Neural crest cell (in vitro differentiated cells): Measurements from ENCODE around the gene MYO15B. TPM values are rescaled to one million over a fixed set of nuclear protein-coding genes. Genes with fewer than 3 reads are reported as not detected.

Source experiments
- DNase-seq: peaks from one replicate; pipeline ENCODE4 v3.0.0; 2021; ENCODE audit warnings: low read depth, mixed read lengths, low spot score
- H3K27ac Mint-ChIP-seq: one replicate; pipeline ENCODE4 v1.8.0; 2021; ENCODE audit warnings: mild to moderate bottlenecking, mixed read lengths; ENCODE audit not compliant: unreplicated experiment
- H3K27me3 Mint-ChIP-seq: 2 replicates; pipeline ENCODE4 v1.8.0; 2021; ENCODE audit warnings: low read depth, mild to moderate bottlenecking, mixed read lengths
- H3K36me3 Mint-ChIP-seq: 2 replicates; pipeline ENCODE4 v1.8.0; 2021; ENCODE audit warnings: low read depth, mild to moderate bottlenecking, mixed read lengths
- H3K4me1 Mint-ChIP-seq: 2 replicates; pipeline ENCODE4 v1.8.0; 2021; ENCODE audit warnings: mixed read lengths
- H3K4me3 Mint-ChIP-seq: one replicate; pipeline ENCODE4 v1.8.0; 2021; ENCODE audit warnings: mild to moderate bottlenecking, mixed read lengths
- H3K9me3 Mint-ChIP-seq: 2 replicates; pipeline ENCODE4 v1.8.0; 2021; ENCODE audit warnings: mixed read lengths
- total RNA-seq: library from RNA; stranded (reverse); gene quantifications from 2 replicates; pipeline ENCODE4 v1.2.1, GENCODE V29; 2021
- TF ChIP-seq, protein P1 (sequence below): fragments of 200-600 bp; sonication (generic); conservative IDR thresholded peaks from 2 replicates; pipeline ENCODE4 v1.5.0; 2021; ENCODE audit warnings: antibody characterized with exemption, mild to moderate bottlenecking

Gene MYO15B
- total RNA-seq, 1 donor from 2014 or later = 23.7 TPM

DNA sequence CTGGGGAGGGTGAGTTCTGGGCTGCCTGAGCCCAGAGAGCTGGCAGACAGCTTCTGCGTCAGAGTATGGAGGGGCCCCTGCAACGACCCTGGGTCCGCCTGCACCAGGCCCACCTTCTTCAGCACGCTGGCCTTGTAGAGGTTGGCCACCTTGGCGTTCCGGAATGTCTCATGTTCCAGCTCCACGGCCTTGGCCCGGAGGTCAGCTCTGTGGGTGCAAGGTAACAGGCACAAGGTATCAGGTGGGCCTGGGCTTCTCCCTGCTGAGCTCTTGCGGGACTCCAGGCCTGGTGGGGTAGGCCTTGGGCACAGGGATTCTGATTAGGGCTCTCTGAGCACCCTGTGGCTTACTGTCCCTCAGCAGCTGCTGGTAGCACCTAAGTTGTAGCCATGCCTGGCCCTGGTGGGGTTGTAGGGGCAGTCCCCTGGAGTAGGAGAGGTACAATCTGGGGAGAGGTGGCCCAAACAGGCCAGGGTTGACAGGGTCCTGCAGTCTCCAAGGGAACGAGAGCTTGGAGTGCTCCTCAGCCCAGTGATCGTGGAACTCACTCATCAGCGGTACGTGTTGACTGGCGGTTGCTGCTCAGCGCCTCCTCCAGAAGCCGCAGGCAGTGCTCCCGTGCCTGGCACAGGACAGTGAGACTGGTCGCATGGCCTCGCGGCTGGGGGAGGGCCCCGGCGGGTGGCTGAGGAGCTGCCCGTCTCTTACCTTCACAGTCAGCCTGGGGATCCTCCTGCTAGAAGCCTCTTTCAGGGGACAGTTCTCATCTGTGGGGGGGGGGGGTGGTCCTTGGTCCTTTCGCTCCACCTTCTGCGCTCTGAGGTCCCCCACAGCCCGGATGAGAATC lies 42.7 kb downstream of the MYO15B start:
- H3K4me1 Mint-ChIP-seq = peaks cover 26% of the 10 kb centered on the region
- H3K9me3 Mint-ChIP-seq = no peaks in the 10 kb centered on the region
- no peak overlapping the region for H3K27ac Mint-ChIP-seq
- H3K36me3 Mint-ChIP-seq = no peaks in the 10 kb centered on the region
- TF ChIP-seq, protein P1, sequence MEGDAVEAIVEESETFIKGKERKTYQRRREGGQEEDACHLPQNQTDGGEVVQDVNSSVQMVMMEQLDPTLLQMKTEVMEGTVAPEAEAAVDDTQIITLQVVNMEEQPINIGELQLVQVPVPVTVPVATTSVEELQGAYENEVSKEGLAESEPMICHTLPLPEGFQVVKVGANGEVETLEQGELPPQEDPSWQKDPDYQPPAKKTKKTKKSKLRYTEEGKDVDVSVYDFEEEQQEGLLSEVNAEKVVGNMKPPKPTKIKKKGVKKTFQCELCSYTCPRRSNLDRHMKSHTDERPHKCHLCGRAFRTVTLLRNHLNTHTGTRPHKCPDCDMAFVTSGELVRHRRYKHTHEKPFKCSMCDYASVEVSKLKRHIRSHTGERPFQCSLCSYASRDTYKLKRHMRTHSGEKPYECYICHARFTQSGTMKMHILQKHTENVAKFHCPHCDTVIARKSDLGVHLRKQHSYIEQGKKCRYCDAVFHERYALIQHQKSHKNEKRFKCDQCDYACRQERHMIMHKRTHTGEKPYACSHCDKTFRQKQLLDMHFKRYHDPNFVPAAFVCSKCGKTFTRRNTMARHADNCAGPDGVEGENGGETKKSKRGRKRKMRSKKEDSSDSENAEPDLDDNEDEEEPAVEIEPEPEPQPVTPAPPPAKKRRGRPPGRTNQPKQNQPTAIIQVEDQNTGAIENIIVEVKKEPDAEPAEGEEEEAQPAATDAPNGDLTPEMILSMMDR = no peak
- DNase-seq = no peak
- H3K4me3 Mint-ChIP-seq = no peak overlapping the region
- no peaks in the 10 kb centered on the region for H3K27me3 Mint-ChIP-seq

DNA sequence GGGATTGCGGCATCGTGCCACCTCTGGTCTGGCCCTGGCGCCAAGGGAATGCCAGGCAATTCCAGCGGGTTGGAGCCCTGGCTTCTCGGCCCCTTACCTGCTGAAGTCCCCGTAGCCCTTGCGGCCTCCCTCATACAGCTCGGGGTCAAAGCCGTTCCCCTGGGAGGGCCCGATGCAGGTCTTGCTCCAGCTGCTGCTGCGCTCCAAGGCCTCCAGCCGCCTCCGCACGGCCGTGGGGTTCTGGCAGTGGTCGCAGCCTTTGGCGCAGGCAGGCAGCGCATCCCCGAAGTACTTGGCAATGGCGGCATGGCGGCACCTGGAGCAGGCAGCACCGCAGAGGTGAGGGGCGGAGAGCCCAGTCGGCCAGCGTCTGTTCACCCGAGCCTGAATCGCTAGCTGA lies 43.8 kb downstream of the MYO15B start:
- Mint-ChIP-seq H3K4me3 (no peak overlapping the region), H3K9me3 (no peaks in the 10 kb centered on the region), H3K4me1 (peaks cover 26% of the 10 kb centered on the region), H3K27me3 (no peaks in the 10 kb centered on the region), H3K27ac (no peak overlapping the region), H3K36me3 (no peaks in the 10 kb centered on the region)
- TF ChIP-seq, protein P1 = no peak
- DNase-seq = no peak

DNA sequence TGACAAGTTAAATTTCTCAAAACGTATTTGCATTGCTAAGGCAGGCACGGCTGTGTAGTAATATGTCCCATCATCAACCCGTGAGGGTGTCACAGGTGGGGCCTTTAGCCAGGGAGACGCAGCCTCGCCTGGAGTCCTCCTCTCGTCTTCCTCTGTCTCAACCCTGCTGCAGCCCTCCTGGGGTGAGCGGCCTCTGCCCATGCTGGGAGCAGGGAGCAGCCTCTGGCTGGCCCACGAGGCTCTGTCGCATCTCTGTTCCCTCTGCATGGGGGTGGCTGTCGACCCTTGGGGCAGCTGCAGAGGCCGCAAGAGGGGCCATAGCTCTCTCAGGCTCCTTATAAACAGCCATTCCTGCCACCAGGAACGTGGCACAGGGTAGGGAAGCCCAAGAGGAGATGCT lies 44.8 kb downstream of the MYO15B start:
- Mint-ChIP-seq H3K9me3 (no peaks in the 10 kb centered on the region), H3K36me3 (no peaks in the 10 kb centered on the region), H3K27me3 (no peaks in the 10 kb centered on the region), H3K4me1 (peaks cover 26% of the 10 kb centered on the region), H3K27ac (peak overlapping the region; percentile 21), H3K4me3 (no peak overlapping the region)
- DNase-seq = no peak
- TF ChIP-seq, protein P1 = no peak

DNA sequence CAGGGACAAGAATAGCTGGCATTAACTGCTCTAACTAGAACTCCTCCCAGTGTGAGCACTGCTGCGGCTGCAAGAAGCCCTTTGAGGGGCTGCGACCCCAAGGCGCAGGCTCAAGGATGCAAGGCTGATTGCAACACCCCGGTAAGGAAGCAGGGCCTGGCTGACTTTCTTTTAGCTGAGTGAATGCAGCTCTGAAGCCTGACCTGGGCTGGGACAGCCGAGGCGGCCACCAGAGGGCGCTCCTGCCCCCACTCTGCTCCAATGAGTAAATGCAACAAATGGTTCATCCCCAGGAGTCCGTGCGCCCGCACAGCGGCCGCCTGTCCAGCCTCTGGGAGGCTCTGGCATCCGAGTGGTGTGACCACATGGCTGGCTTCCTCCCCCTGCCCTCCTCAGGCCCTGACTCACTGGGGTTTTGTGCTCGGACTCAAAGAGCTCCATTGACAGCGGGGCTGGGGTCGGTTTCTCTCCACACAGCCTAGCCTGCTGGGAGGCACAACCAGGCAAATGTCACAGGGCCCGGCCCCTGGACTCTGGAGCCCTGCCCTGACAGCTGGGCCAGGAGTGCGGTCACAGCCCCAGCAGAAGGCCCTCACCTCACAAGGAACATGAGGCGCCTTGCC lies 45.4 kb downstream of the MYO15B start, which contains the start of gene SMIM5:
Gene SMIM5 (plus strand): TSS at position 572 of the 623 bp plus-strand sequence. CDS start 6,768 bp downstream, outside the sequence.
- Mint-ChIP-seq H3K36me3 (no peaks in the 10 kb centered on the region), H3K27me3 (no peaks in the 10 kb centered on the region), H3K4me1 (peaks cover 26% of the 10 kb centered on the region), H3K9me3 (no peaks in the 10 kb centered on the region), H3K27ac (peak within 1 kb of the TSS; percentile 71), H3K4me3 (peak within 1 kb of the TSS; percentile 49)
- DNase-seq = peak; percentile 94
- TF ChIP-seq, protein P1 = peak; percentile 96

DNA sequence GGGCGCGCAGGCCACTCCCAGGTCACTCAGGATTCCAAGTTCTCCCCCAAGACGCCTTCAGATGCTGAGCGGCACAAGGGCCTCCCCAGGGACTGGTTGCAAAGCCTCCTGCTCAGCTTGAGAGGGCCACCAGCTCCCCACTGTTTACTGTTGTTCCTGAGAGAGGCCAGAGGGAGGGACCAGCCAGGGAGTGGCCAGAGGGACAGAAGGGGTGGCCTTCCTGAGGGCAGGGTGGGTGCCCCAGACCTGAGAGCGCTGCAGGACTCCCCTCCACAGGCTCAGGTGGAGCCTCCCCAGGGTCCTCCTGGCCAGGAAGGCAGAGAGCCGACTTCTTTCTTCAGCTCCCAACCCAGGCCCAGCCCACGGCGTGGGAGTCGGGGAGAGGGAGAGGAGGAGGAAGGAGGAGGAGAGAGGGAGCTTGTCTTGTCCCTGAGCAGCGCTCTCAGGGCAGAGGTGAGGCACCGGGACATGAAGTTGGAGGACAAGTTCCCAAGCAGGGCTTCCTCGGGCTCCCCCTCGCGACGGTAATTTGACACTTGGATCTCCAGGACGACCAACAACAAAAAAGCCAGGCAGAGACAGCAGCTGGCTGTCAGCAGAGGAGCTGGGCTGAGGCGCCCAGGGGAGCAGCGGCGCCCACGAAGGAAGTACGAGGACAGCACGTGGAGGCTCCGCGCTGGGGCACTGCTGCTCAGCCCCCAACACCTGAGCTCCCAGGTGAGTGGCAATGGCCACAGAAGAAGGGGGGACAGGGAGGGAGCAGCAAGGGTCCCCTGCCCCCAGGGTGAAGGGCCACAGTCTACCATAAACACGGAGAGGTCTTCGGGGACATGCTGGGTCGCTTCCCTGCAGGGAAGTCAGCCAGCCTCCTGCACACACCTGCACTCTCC lies 46.1 kb downstream of the MYO15B start:
- DNase-seq = peak; percentile 91
- Mint-ChIP-seq H3K4me1 (peaks cover 26% of the 10 kb centered on the region), H3K27me3 (no peaks in the 10 kb centered on the region), H3K4me3 (peak overlapping the region; percentile 49), H3K9me3 (no peaks in the 10 kb centered on the region), H3K27ac (peak overlapping the region; percentile 71), H3K36me3 (no peaks in the 10 kb centered on the region)
- TF ChIP-seq, protein P1 = peak; percentile 72
